NCI-H345 treated with DMSO at 0.1 percent for 48 hours (cell line): ENCODE results near the gene NREP.

Source experiments
- DNase-seq: peaks from one replicate; lab custom pipeline; 2025; ENCODE audit not compliant: unreplicated experiment; lab: John Stamatoyannopoulos, UW

The NREP gene

GRCh38 chr5:111697881-111698757 lies 58.9 kb downstream of the NREP start:
- no peak for DNase-seq

GRCh38 chr5:111697215-111697614 lies 59.8 kb downstream of the NREP start:
- peak; percentile 86 for DNase-seq

- no peak for DNase-seq
Observed at GRCh38 chr5:111695991-111696390, 61.0 kb downstream of the NREP start.

- DNase-seq = no peak
Observed at GRCh38 chr5:111694133-111694532, 62.9 kb downstream of the NREP start.

GRCh38 chr5:111691914-111692313 lies 65.1 kb downstream of the NREP start:
- no peak for DNase-seq

- DNase-seq = no peak
Observed at GRCh38 chr5:111691508-111691907, 65.5 kb downstream of the NREP start.

- DNase-seq = no peak
Observed at GRCh38 chr5:111689357-111689935, 67.5 kb downstream of the NREP start.

GRCh38 chr5:111685969-111686368 lies 71.0 kb downstream of the NREP start:
- DNase-seq = no peak

- no peak for DNase-seq
Observed at GRCh38 chr5:111682641-111683040, 74.4 kb downstream of the NREP start.

GRCh38 chr5:111682121-111682520 lies 74.9 kb downstream of the NREP start:
- no peak for DNase-seq

GRCh38 chr5:111681414-111682120 lies 75.4 kb downstream of the NREP start:
- no peak for DNase-seq

GRCh38 chr5:111680737-111681413 lies 76.1 kb downstream of the NREP start:
- DNase-seq = no peak

GRCh38 chr5:111679611-111680010 lies 77.4 kb downstream of the NREP start:
- no peak for DNase-seq
